Naive thymus-derived CD4-positive, alpha-beta T cell (primary cell): ENCODE data around the gene PRRC2B. TPM values are rescaled to one million over a fixed set of nuclear protein-coding genes. Genes with fewer than 3 reads are reported as not detected.
A peak's percentile ranks its signal among the peaks of the same experiment; 100 is the strongest.

ENCODE experiments used
- ATAC-seq: fragments of 150-1000 bp; cut with Tn5 transposase; 2 replicates; pipeline ENCODE4 v1.10.0; 2021; ENCODE audit warnings: mild to moderate bottlenecking, moderate library complexity
- CTCF ChIA-PET: fragments of 350-600 bp; sonication (Branson Sonifier 250); formaldehyde crosslinking; loops from one replicate; lab custom pipeline; 2021; ENCODE audit warnings: antibody characterized with exemption; lab: Charles Lee
- POLR2A ChIA-PET: fragments of 350-600 bp; sonication (Branson Sonifier 250); formaldehyde crosslinking; loops from one replicate; lab custom pipeline; 2021; ENCODE audit warnings: antibody characterized with exemption, inconsistent platforms; lab: Charles Lee
- DNase-seq, 9 donors: peaks; one replicate each; pipeline versions ENCODE4 v3.0.0 to v3.0.0-alpha.2; 2020 to 2022; ENCODE audit warnings: mixed read lengths in 1 of 9
- H3K27ac ChIP-seq: one replicate; pipeline ENCODE4 v1.7.0; 2013; ENCODE audit warnings: mild to moderate bottlenecking, low read depth, low read length, moderate library complexity
- H3K27me3 ChIP-seq, 2 donors: one replicate each; pipeline ENCODE4 v1.7.0; 2013; ENCODE audit warnings: low read length in 2 of 2, mild to moderate bottlenecking in 2 of 2, moderate library complexity in 2 of 2; ENCODE audit not compliant: control insufficient read depth in 2 of 2, insufficient read depth in 2 of 2
- H3K36me3 ChIP-seq, 3 experiments: 1 replicate in 2 of 3; 2 replicates in 1 of 3; pipeline ENCODE4 v1.7.0; 2013; ENCODE audit warnings: low read length in 3 of 3, mild to moderate bottlenecking in 3 of 3, moderate library complexity in 1 of 3; ENCODE audit not compliant: insufficient read depth in 3 of 3, control insufficient read depth in 2 of 3
- H3K4me1 ChIP-seq, 2 donors: one replicate each; pipeline ENCODE4 v1.7.0; 2013; ENCODE audit warnings: low read length in 2 of 2, mild to moderate bottlenecking in 2 of 2, moderate library complexity in 1 of 2; ENCODE audit not compliant: control insufficient read depth in 2 of 2, insufficient read depth in 2 of 2
- H3K4me3 ChIP-seq: 2 replicates; pipeline ENCODE4 v1.7.0; 2013; ENCODE audit warnings: mild to moderate bottlenecking, low read length
- H3K9me3 ChIP-seq, 3 experiments: 1 replicate in 2 of 3; 2 replicates in 1 of 3; pipeline ENCODE4 v1.7.0; 2013; ENCODE audit warnings: low read length in 3 of 3; ENCODE audit not compliant: control insufficient read depth in 2 of 3
- H3K27ac Mint-ChIP-seq, 9 donors: one replicate each; pipeline ENCODE4 v1.8.0; 2020 to 2022; ENCODE audit warnings: mixed read lengths in 9 of 9, mild to moderate bottlenecking in 8 of 9, moderate library complexity in 5 of 9, inconsistent platforms in 2 of 9
- H3K27me3 Mint-ChIP-seq, 5 donors: one replicate each; pipeline ENCODE4 v1.8.0; 2021 to 2022; ENCODE audit warnings: mixed read lengths in 5 of 5, mild to moderate bottlenecking in 1 of 5
- H3K36me3 Mint-ChIP-seq, 5 donors: one replicate each; pipeline ENCODE4 v1.8.0; 2020 to 2022; ENCODE audit warnings: mixed read lengths in 5 of 5, mild to moderate bottlenecking in 3 of 5, inconsistent platforms in 1 of 5
- H3K4me1 Mint-ChIP-seq, 7 donors: one replicate each; pipeline ENCODE4 v1.8.0; 2020 to 2022; ENCODE audit warnings: mixed read lengths in 7 of 7, mild to moderate bottlenecking in 3 of 7, inconsistent platforms in 1 of 7
- H3K4me3 Mint-ChIP-seq, 10 donors: one replicate each; pipeline ENCODE4 v1.8.0; 2020 to 2022; ENCODE audit warnings: mild to moderate bottlenecking in 10 of 10, mixed read lengths in 10 of 10, moderate library complexity in 6 of 10, inconsistent platforms in 2 of 10
- H3K9me3 Mint-ChIP-seq, 11 donors: one replicate each; pipeline ENCODE4 v1.8.0; 2020 to 2022; ENCODE audit warnings: mixed read lengths in 11 of 11, mild to moderate bottlenecking in 4 of 11, inconsistent platforms in 1 of 11, moderate library complexity in 1 of 11
- intact Hi-C, 2 donors: fragments of 100-400 bp; cut with micrococcal nuclease; formaldehyde crosslinking; loops; one replicate each; pipeline ENCODE4 v1.15.1; 2023
- polyA plus RNA-seq, 2 donors: library from polyadenylated mRNA; unstranded; fragments of 300-500 nt; fragmentation: Illumina TruSeq; gene quantifications; one replicate each; pipeline ENCODE4 v1.2.3, GENCODE V29; 2021
- total RNA-seq, 6 experiments: library from RNA in 5 of 6; stranded (reverse) in 5 of 6; gene quantifications; 1 replicate in 5 of 6; 2 replicates in 1 of 6; pipeline ENCODE4 v1.2.3 and lab custom pipeline; 2021 to 2026

The PRRC2B gene
- total and polyA plus RNA-seq, 7 experiments from 2014 or later = 29.8 to 382 (median 227) TPM

- Mint-ChIP-seq H3K36me3 (peaks cover 0 to 26% (median 0%) of the 10 kb centered on the region in 5 donors), H3K27ac (peak overlapping the region; percentile 37 to 95 (median 86)), H3K4me1 (peaks cover 79 to 96% (median 86%) of the 10 kb centered on the region in 7 donors), H3K4me3 (peak overlapping the region; percentile 80 to 93 (median 85)), H3K9me3 (peaks cover 0 to 2% (median 0%) of the 10 kb centered on the region in 11 donors), H3K27me3 (no peaks in the 10 kb centered on the region)
- Histone ChIP-seq H3K4me1 (peaks cover 65 to 91% of the 10 kb centered on the region in 2 donors), H3K27ac (peak overlapping the region; percentile 64), H3K4me3 (peak overlapping the region; percentile 54), H3K36me3 (no peaks in the 10 kb centered on the region), H3K9me3 (no peaks in the 10 kb centered on the region), H3K27me3 (no peaks in the 10 kb centered on the region)
- ChIA-PET CTCF (interaction anchor here (1.5 to 4.8 kb wide), 2 partner anchors 21 to 55 kb away, joined by 4 to 30 read pairs; no protein-coding TSS in a partner anchor), POLR2A (interaction anchor here (0.7 to 5.1 kb wide), 11 partner anchors 7 to 149 kb away, joined by 3 to 64 read pairs (median 4); no protein-coding TSS in a partner anchor)
- DNase-seq (no peak), ATAC-seq (no peak)
- intact Hi-C loops = no loop called here
Measured at GRCh38 chr9:131404581-131404980, 10.7 kb downstream of the PRRC2B start.

- peak overlapping the region; percentile 37 to 95 (median 86) for H3K27ac Mint-ChIP-seq
- H3K27me3 Mint-ChIP-seq = no peaks in the 10 kb centered on the region
- ChIA-PET POLR2A (interaction anchor here (0.7 to 5.1 kb wide), 11 partner anchors 8 to 254 kb away, joined by 3 to 64 read pairs (median 4); no protein-coding TSS in a partner anchor), CTCF (interaction anchor here (1.5 to 4.8 kb wide), 2 partner anchors 22 to 55 kb away, joined by 4 to 30 read pairs; no protein-coding TSS in a partner anchor)
- H3K9me3 ChIP-seq = no peaks in the 10 kb centered on the region
- peak overlapping the region; percentile 80 to 93 (median 85) for H3K4me3 Mint-ChIP-seq
- H3K4me3 ChIP-seq = peak overlapping the region; percentile 54
- peaks cover 79 to 96% (median 86%) of the 10 kb centered on the region in 7 donors for H3K4me1 Mint-ChIP-seq
- peaks cover 0 to 2% (median 0%) of the 10 kb centered on the region in 11 donors for H3K9me3 Mint-ChIP-seq
- ATAC-seq = no peak
- H3K4me1 ChIP-seq = peaks cover 65 to 92% of the 10 kb centered on the region in 2 donors
- no peaks in the 10 kb centered on the region for H3K36me3 ChIP-seq
- H3K36me3 Mint-ChIP-seq = peaks cover 0 to 25% (median 0%) of the 10 kb centered on the region in 5 donors
- intact Hi-C loops = loop anchor here (5.0 kb wide), 1 partner anchor 33 kb away; no protein-coding TSS in a partner anchor
- no peaks in the 10 kb centered on the region for H3K27me3 ChIP-seq
- H3K27ac ChIP-seq = peak overlapping the region; percentile 64
- no peak for DNase-seq
Measured at GRCh38 chr9:131404987-131405386, 11.1 kb downstream of the PRRC2B start.

GRCh38 chr9:131405428-131405827, 11.5 kb downstream of the PRRC2B start:
- DNase-seq = no peak
- CTCF ChIA-PET = interaction anchor here (0.7 to 4.8 kb wide), 4 partner anchors 22 to 115 kb away, joined by 3 to 30 read pairs (median 11); no protein-coding TSS in a partner anchor
- POLR2A ChIA-PET = interaction anchor here (0.7 to 5.1 kb wide), 12 partner anchors 8 to 254 kb away, joined by 3 to 64 read pairs (median 4); no protein-coding TSS in a partner anchor
- no peaks in the 10 kb centered on the region for H3K36me3 ChIP-seq
- peak overlapping the region; percentile 80 to 93 (median 85) for H3K4me3 Mint-ChIP-seq
- peaks cover 67 to 92% of the 10 kb centered on the region in 2 donors for H3K4me1 ChIP-seq
- intact Hi-C loops = loop anchor here (5.0 kb wide), 1 partner anchor 33 kb away; no protein-coding TSS in a partner anchor
- H3K9me3 ChIP-seq = no peaks in the 10 kb centered on the region
- H3K27ac Mint-ChIP-seq = peak overlapping the region; percentile 37 to 95 (median 86)
- H3K4me3 ChIP-seq = peak overlapping the region; percentile 54
- ATAC-seq = no peak
- peak overlapping the region; percentile 64 for H3K27ac ChIP-seq
- H3K27me3 Mint-ChIP-seq = no peaks in the 10 kb centered on the region
- peaks cover 0 to 2% (median 0%) of the 10 kb centered on the region in 11 donors for H3K9me3 Mint-ChIP-seq
- H3K4me1 Mint-ChIP-seq = peaks cover 79 to 96% (median 87%) of the 10 kb centered on the region in 7 donors
- no peaks in the 10 kb centered on the region for H3K27me3 ChIP-seq
- peaks cover 0 to 22% (median 0%) of the 10 kb centered on the region in 5 donors for H3K36me3 Mint-ChIP-seq

GRCh38 chr9:131405858-131406537, 12.1 kb downstream of the PRRC2B start:
- Histone ChIP-seq H3K36me3 (no peaks in the 10 kb centered on the region), H3K27ac (peak overlapping the region; percentile 64), H3K4me3 (peak overlapping the region; percentile 54), H3K27me3 (no peaks in the 10 kb centered on the region), H3K9me3 (no peaks in the 10 kb centered on the region), H3K4me1 (peaks cover 71 to 91% of the 10 kb centered on the region in 2 donors)
- Mint-ChIP-seq H3K9me3 (peaks cover 0 to 2% (median 0%) of the 10 kb centered on the region in 11 donors), H3K27me3 (no peaks in the 10 kb centered on the region), H3K36me3 (peaks cover 0 to 22% (median 0%) of the 10 kb centered on the region in 5 donors), H3K4me1 (peaks cover 81 to 96% (median 88%) of the 10 kb centered on the region in 7 donors), H3K4me3 (peak overlapping the region; percentile 80 to 93 (median 85)), H3K27ac (peak overlapping the region; percentile 81 to 93 (median 86))
- ChIA-PET CTCF (interaction anchor here (0.5 to 4.8 kb wide), 7 partner anchors 8 to 324 kb away, joined by 3 to 30 read pairs (median 4); no protein-coding TSS in a partner anchor), POLR2A (interaction anchor here (0.6 to 5.1 kb wide), 12 partner anchors 9 to 253 kb away, joined by 3 to 64 read pairs (median 4); no protein-coding TSS in a partner anchor)
- DNase-seq = peak in 3 of 9 donors; percentile 19 to 42 (median 33)
- no peak for ATAC-seq
- intact Hi-C loops = loop anchor here (1.0 to 5.0 kb wide), 2 partner anchors 8 to 34 kb away; no protein-coding TSS in a partner anchor

- Histone ChIP-seq H3K4me3 (peak overlapping the region; percentile 54), H3K4me1 (peaks cover 74 to 88% of the 10 kb centered on the region in 2 donors), H3K9me3 (no peaks in the 10 kb centered on the region), H3K36me3 (no peaks in the 10 kb centered on the region), H3K27ac (peak overlapping the region; percentile 64), H3K27me3 (no peaks in the 10 kb centered on the region)
- DNase-seq = peak in 1 of 9 donors; percentile 24
- POLR2A ChIA-PET = interaction anchor here (0.6 to 5.1 kb wide), 9 partner anchors 10 to 57 kb away, joined by 3 to 64 read pairs (median 5); no protein-coding TSS in a partner anchor
- intact Hi-C loops = loop anchor here (1.0 to 5.0 kb wide), 2 partner anchors 8 to 34 kb away; no protein-coding TSS in a partner anchor
- H3K4me3 Mint-ChIP-seq = peak overlapping the region; percentile 80 to 93 (median 85)
- peaks cover 0 to 18% (median 0%) of the 10 kb centered on the region in 5 donors for H3K36me3 Mint-ChIP-seq
- H3K9me3 Mint-ChIP-seq = peaks cover 0 to 2% (median 0%) of the 10 kb centered on the region in 11 donors
- ATAC-seq = peak; percentile 48
- H3K4me1 Mint-ChIP-seq = peaks cover 80 to 99% (median 89%) of the 10 kb centered on the region in 7 donors
- H3K27me3 Mint-ChIP-seq = no peaks in the 10 kb centered on the region
- CTCF ChIA-PET = interaction anchor here (0.5 to 4.8 kb wide), 9 partner anchors 9 to 566 kb away, joined by 3 to 30 read pairs (median 5); no protein-coding TSS in a partner anchor
- peak overlapping the region; percentile 81 to 93 (median 86) for H3K27ac Mint-ChIP-seq
Measured at GRCh38 chr9:131406563-131407436, 12.9 kb downstream of the PRRC2B start.
